Erythroblast (primary cell): Measurements from ENCODE around the gene GALNT11.

Source experiments
- GATA1 ChIP-seq: IDR thresholded peaks from 2 replicates; pipeline ENCODE4 v1.6.1; 2011; ENCODE audit warnings: low read depth, mild to moderate bottlenecking, control low read depth, low read length, moderate library complexity
- POLR2A ChIP-seq: IDR thresholded peaks from 2 replicates; pipeline ENCODE4 v1.6.1; 2011; ENCODE audit warnings: mild to moderate bottlenecking, low read length

- no peak for TF ChIP-seq POLR2A
- no peak for TF ChIP-seq GATA1
These were observed 61.0 kb downstream of the GALNT11 start for GRCh38 chr7:152086513-152086912.
